ENCODE measurements around the gene CEP112.

Gene CEP112

GRCh38 chr17:66000216-66000615, 191.7 kb downstream of the CEP112 start:
- TF ChIP-seq FOXK2 (IDR thresholded peaks at IDR 0.05) (no peak), FOXA1 (IDR thresholded peaks at IDR 0.05) (no peak), TARDBP (IDR thresholded peaks at IDR 0.05) (no peak), CTBP1 (IDR thresholded peaks at IDR 0.05; ENCODE audit: borderline replicate concordance) (no peak), L3MBTL2 (conservative IDR thresholded peaks at IDR 0.05) (no peak), ELF4 (IDR thresholded peaks at IDR 0.05) (no peak), PKNOX1 (IDR thresholded peaks at IDR 0.05) (no peak), ARNT (IDR thresholded peaks at IDR 0.05) (no peak), BHLHE40 (IDR thresholded peaks at IDR 0.05; ENCODE audit: borderline replicate concordance) (no peak), NFRKB (IDR thresholded peaks at IDR 0.05) (no peak), ZNF384 (IDR thresholded peaks at IDR 0.05) (no peak), SUZ12 (IDR thresholded peaks at IDR 0.05) (no peak), FOXM1 (IDR thresholded peaks at IDR 0.05; ENCODE audit: borderline replicate concordance) (no peak), SP1 (IDR thresholded peaks at IDR 0.05) (no peak), LEF1 (IDR thresholded peaks at IDR 0.05; ENCODE audit: borderline replicate concordance) (no peak), HDGF (IDR thresholded peaks at IDR 0.05; ENCODE audit: borderline replicate concordance) (no peak)
- DNase-seq (ENCODE audit: extremely low spot score) = no peak
- POLR2A ChIA-PET = no interaction called here
- CTCF ChIA-PET = no interaction called here

DNA sequence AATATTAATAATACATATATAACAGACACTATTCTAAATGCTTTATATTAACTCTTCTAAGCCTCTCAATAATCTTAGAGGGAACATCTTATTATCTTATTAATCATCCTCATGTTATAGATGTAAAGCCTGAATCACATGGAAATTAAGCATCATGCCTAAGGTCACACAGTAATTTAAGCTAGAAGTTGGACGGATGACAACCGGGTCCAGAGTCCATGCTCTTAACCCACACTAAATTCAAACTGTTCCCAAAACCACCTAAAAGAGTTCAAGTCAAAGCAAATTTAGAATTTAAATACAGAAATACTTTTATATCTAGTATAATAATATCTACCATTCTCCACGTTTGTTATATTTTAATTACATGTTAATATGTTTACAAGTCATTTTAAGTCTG, 193.3 kb downstream of the CEP112 start:
- ChIA-PET POLR2A (no interaction called here), CTCF (no interaction called here)
- DNase-seq (ENCODE audit: extremely low spot score) = no peak
- TF ChIP-seq FOXM1 (IDR thresholded peaks at IDR 0.05; ENCODE audit: borderline replicate concordance) (no peak), FOXA1 (IDR thresholded peaks at IDR 0.05) (no peak), CTBP1 (IDR thresholded peaks at IDR 0.05; ENCODE audit: borderline replicate concordance) (no peak), NFRKB (IDR thresholded peaks at IDR 0.05) (no peak), LEF1 (IDR thresholded peaks at IDR 0.05; ENCODE audit: borderline replicate concordance) (no peak), FOXK2 (IDR thresholded peaks at IDR 0.05) (no peak), ELF4 (IDR thresholded peaks at IDR 0.05) (no peak), BHLHE40 (IDR thresholded peaks at IDR 0.05; ENCODE audit: borderline replicate concordance) (no peak), SUZ12 (IDR thresholded peaks at IDR 0.05) (no peak), TARDBP (IDR thresholded peaks at IDR 0.05) (no peak), HDGF (IDR thresholded peaks at IDR 0.05; ENCODE audit: borderline replicate concordance) (no peak), L3MBTL2 (conservative IDR thresholded peaks at IDR 0.05) (no peak), ZNF384 (IDR thresholded peaks at IDR 0.05) (no peak), SP1 (IDR thresholded peaks at IDR 0.05) (no peak), ARNT (IDR thresholded peaks at IDR 0.05) (no peak), PKNOX1 (IDR thresholded peaks at IDR 0.05) (no peak)

GRCh38 chr17:65994679-65995078, 197.3 kb downstream of the CEP112 start:
- POLR2A ChIA-PET = no interaction called here
- CTCF ChIA-PET = interaction anchor here (0.6 kb wide), 1 partner anchor 855 kb away, joined by 4 read pairs; no protein-coding TSS in a partner anchor
- DNase-seq (ENCODE audit: extremely low spot score) = no peak
- no peak for TF ChIP-seq LEF1 (IDR thresholded peaks at IDR 0.05; ENCODE audit: borderline replicate concordance)
- TF ChIP-seq CTBP1 (IDR thresholded peaks at IDR 0.05; ENCODE audit: borderline replicate concordance) = no peak
- TF ChIP-seq HDGF (IDR thresholded peaks at IDR 0.05; ENCODE audit: borderline replicate concordance) = no peak
- no peak for TF ChIP-seq NFRKB (IDR thresholded peaks at IDR 0.05)
- no peak for TF ChIP-seq SUZ12 (IDR thresholded peaks at IDR 0.05)
- TF ChIP-seq ELF4 (IDR thresholded peaks at IDR 0.05) = no peak
- TF ChIP-seq ARNT (IDR thresholded peaks at IDR 0.05) = no peak
- no peak for TF ChIP-seq L3MBTL2 (conservative IDR thresholded peaks at IDR 0.05)
- TF ChIP-seq FOXM1 (IDR thresholded peaks at IDR 0.05; ENCODE audit: borderline replicate concordance) = no peak
- no peak for TF ChIP-seq FOXA1 (IDR thresholded peaks at IDR 0.05)
- no peak for TF ChIP-seq SP1 (IDR thresholded peaks at IDR 0.05)
- no peak for TF ChIP-seq FOXK2 (IDR thresholded peaks at IDR 0.05)

DNA sequence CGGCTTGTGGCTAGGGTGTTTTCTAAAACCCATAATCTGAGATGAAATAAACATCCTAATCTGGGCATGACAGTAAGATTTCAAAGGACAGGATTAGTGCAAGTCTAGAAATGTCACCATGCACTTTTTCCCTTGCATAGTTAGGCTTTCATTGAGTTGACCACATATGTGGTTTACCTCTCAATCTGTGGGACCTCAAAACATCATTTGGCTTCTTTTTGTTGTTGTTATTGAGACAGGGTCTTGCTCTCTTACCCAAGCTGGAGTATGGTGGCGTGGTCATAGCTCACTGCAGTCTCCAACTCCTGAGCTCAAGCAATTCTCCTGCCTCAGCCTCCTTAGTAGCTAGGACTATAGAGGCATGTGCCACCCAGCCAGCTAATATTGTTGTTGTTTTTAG, 197.8 kb downstream of the CEP112 start:
- ChIA-PET POLR2A (no interaction called here), CTCF (no interaction called here)
- TF ChIP-seq FOXK2 (IDR thresholded peaks at IDR 0.05) (no peak), SUZ12 (IDR thresholded peaks at IDR 0.05) (no peak), ZNF384 (IDR thresholded peaks at IDR 0.05) (no peak), TARDBP (IDR thresholded peaks at IDR 0.05) (no peak), LEF1 (IDR thresholded peaks at IDR 0.05; ENCODE audit: borderline replicate concordance) (no peak), SP1 (IDR thresholded peaks at IDR 0.05) (no peak), ARNT (IDR thresholded peaks at IDR 0.05) (no peak), ELF4 (IDR thresholded peaks at IDR 0.05) (no peak), CTBP1 (IDR thresholded peaks at IDR 0.05; ENCODE audit: borderline replicate concordance) (no peak), FOXM1 (IDR thresholded peaks at IDR 0.05; ENCODE audit: borderline replicate concordance) (no peak), HDGF (IDR thresholded peaks at IDR 0.05; ENCODE audit: borderline replicate concordance) (no peak), L3MBTL2 (conservative IDR thresholded peaks at IDR 0.05) (no peak), BHLHE40 (IDR thresholded peaks at IDR 0.05; ENCODE audit: borderline replicate concordance) (no peak), FOXA1 (IDR thresholded peaks at IDR 0.05) (no peak), PKNOX1 (IDR thresholded peaks at IDR 0.05) (no peak), NFRKB (IDR thresholded peaks at IDR 0.05) (no peak)
- DNase-seq (ENCODE audit: extremely low spot score) = no peak

DNA sequence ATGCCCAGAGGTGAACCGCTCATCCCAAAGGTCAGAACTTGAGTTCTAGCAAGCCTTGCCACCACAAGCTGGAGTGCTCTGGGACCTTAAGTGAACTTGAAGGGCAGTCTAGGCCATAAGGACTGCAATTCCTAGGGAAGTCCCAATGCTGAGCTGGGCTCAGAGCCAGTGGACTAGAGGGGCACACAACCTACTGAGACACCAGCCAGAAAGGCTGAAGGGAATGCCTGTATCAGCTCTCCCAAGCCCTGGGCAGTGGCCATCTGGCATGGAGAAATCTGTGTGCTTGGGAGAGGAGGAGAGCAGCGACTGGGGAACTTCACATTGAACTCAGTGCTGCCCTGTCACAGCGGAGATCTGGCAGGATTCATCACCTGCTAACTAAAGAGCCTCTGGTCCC, 201.3 kb downstream of the CEP112 start:
- POLR2A ChIA-PET = no interaction called here
- no peak for DNase-seq (ENCODE audit: extremely low spot score)
- CTCF ChIA-PET = no interaction called here
- TF ChIP-seq SUZ12 (IDR thresholded peaks at IDR 0.05) = no peak
- no peak for TF ChIP-seq NFRKB (IDR thresholded peaks at IDR 0.05)
- no peak for TF ChIP-seq PKNOX1 (IDR thresholded peaks at IDR 0.05)
- TF ChIP-seq SP1 (IDR thresholded peaks at IDR 0.05) = no peak
- no peak for TF ChIP-seq FOXK2 (IDR thresholded peaks at IDR 0.05)
- TF ChIP-seq LEF1 (IDR thresholded peaks at IDR 0.05; ENCODE audit: borderline replicate concordance) = no peak
- TF ChIP-seq L3MBTL2 (conservative IDR thresholded peaks at IDR 0.05) = no peak

Measured in HEK293T (cell line).